GM10248 (cell line): ENCODE data around the gene GCN1.

ENCODE experiments used
- CTCF ChIA-PET: fragments of 300-600 bp; sonication (Branson Sonifier 250); formaldehyde crosslinking; extraction: SDS; loops from one replicate; lab custom pipeline; 2021; ENCODE audit warnings: antibody characterized with exemption; lab: Yijun Ruan, JAX
- POLR2A ChIA-PET: fragments of 350-650 bp; sonication (Branson Sonifier 250); formaldehyde crosslinking; extraction: SDS; loops from one replicate; lab custom pipeline; 2020; ENCODE audit warnings: antibody characterized with exemption; lab: Yijun Ruan, JAX
- DNase-seq: peaks from one replicate; pipeline ENCODE4 v3.0.0; 2012; ENCODE audit errors: extremely low spot score
- CTCF ChIP-seq: IDR thresholded peaks from 2 replicates; pipeline ENCODE4 v1.5.1; 2012; ENCODE audit warnings: mild to moderate bottlenecking, low read depth; ENCODE audit errors: extremely low read depth, missing control alignments, control extremely low read depth

The GCN1 gene

GRCh38 chr12:120137833-120138232, 56.7 kb downstream of the GCN1 start:
- POLR2A ChIA-PET: interaction anchor here (0.6 to 1.4 kb wide), 2 partner anchors 63 to 153 kb away, joined by 4 read pairs; partner anchors contain the start of gene RPLP0
- CTCF ChIA-PET: interaction anchor here (1.6 kb wide), 1 partner anchor 64 kb away, joined by 7 read pairs; the partner anchor contains the start of gene RPLP0
- no peak for TF ChIP-seq CTCF
- DNase-seq: no peak

- DNase-seq: no peak
- TF ChIP-seq CTCF: no peak
- ChIA-PET CTCF (interaction anchor here (0.8 to 1.3 kb wide), 2 partner anchors 28 to 65 kb away, joined by 3 to 5 read pairs; partner anchors contain the start of gene RPLP0), POLR2A (no interaction called here)
These were observed 58.3 kb downstream of the GCN1 start for GRCh38 chr12:120136093-120136770.

- POLR2A ChIA-PET: interaction anchor here (0.6 to 3.2 kb wide), 2 partner anchors 58 to 66 kb away, joined by 4 to 11 read pairs; partner anchors contain the start of gene RPLP0
- CTCF ChIA-PET: interaction anchor here (0.9 to 2.2 kb wide), 4 partner anchors 12 to 16 kb away, joined by 3 to 6 read pairs (median 4); no protein-coding TSS in a partner anchor
These were observed 60.1 kb downstream of the GCN1 start for GRCh38 chr12:120134307-120134980.

GRCh38 chr12:120132863-120133385, 61.6 kb downstream of the GCN1 start:
- no peak for TF ChIP-seq CTCF
- POLR2A ChIA-PET: interaction anchor here (0.8 to 3.2 kb wide), 4 partner anchors 11 to 159 kb away, joined by 4 to 11 read pairs (median 8); partner anchors contain the start of genes RAB35, RNU4-2 and RPLP0
- DNase-seq: peak; percentile 78
- CTCF ChIA-PET: interaction anchor here (1.1 to 2.8 kb wide), 5 partner anchors 10 to 46 kb away, joined by 3 to 14 read pairs (median 11); no protein-coding TSS in a partner anchor

More at GRCh38 chr12:120134307-120134980, 60.1 kb downstream of the GCN1 start:
- TF ChIP-seq CTCF: no peak
- DNase-seq: no peak

- ChIA-PET POLR2A (interaction anchor here (0.8 to 3.2 kb wide), 4 partner anchors 10 to 159 kb away, joined by 4 to 11 read pairs (median 8); partner anchors contain the start of genes RAB35, RNU4-2 and RPLP0), CTCF (interaction anchor here (1.1 to 2.8 kb wide), 6 partner anchors 10 to 45 kb away, joined by 3 to 14 read pairs (median 8); no protein-coding TSS in a partner anchor)
- TF ChIP-seq CTCF: no peak
- DNase-seq: no peak
These were observed 62.3 kb downstream of the GCN1 start for GRCh38 chr12:120132054-120132836.
